GM12878 (cell line): ENCODE data around the gene IL17RA. TPM values are rescaled to one million over a fixed set of nuclear protein-coding genes. Genes with fewer than 3 reads are reported as not detected.

Experiments used
- ATAC-seq: fragments of 200-7000 bp; cut with Tn5 transposase; 3 replicates; pipeline ENCODE4 v1.9.1; 2020; ENCODE audit warnings: mild to moderate bottlenecking, moderate library complexity
- BruUV-seq: library from RNA; stranded (reverse); fragments of 400-500 nt; replicated peaks from 2 replicates; lab custom pipeline; 2021; lab: Mats Ljungman, UMichigan
- CTCF ChIA-PET: fragments of 300-600 bp; sonication (Branson Sonifier 250); formaldehyde crosslinking; extraction: SDS; loops from one replicate; lab custom pipeline; 2021; ENCODE audit warnings: inconsistent platforms; lab: Yijun Ruan, JAX
- POLR2A ChIA-PET: fragments of 350-600 bp; formaldehyde crosslinking; extraction: SDS; loops from one replicate; lab custom pipeline; 2021; ENCODE audit warnings: inconsistent platforms; lab: Charles Lee
- RAD21 ChIA-PET: fragments of 300-600 bp; sonication (Branson Sonifier 250); formaldehyde crosslinking; loops from one replicate; lab custom pipeline; 2023; ENCODE audit warnings: antibody characterized with exemption; ENCODE audit not compliant: unreplicated experiment; lab: Charles Lee
- SMC1A ChIA-PET: fragments of 300-600 bp; sonication (Branson Sonifier 250); formaldehyde crosslinking; loops from one replicate; lab custom pipeline; 2023; ENCODE audit not compliant: unreplicated experiment, uncharacterized antibody; lab: Charles Lee
- DNase-seq: peaks from one replicate; pipeline ENCODE4 v3.0.0-alpha.2; 2011; ENCODE audit warnings: low read depth, low spot score
- FAIRE-seq: peaks from 3 replicates; lab custom pipeline; 2011; peaks lifted over from hg19 to GRCh38; lab: Jason Lieb, UNC
- H2AFZ ChIP-seq: 2 replicates; pipeline ENCODE4 v1.6.0; 2011; ENCODE audit warnings: low read depth, low read length, control low read depth; ENCODE audit not compliant: control insufficient read depth
- H3K27ac ChIP-seq: 2 replicates; pipeline ENCODE4 v1.5.1; 2011; ENCODE audit warnings: control low read depth; ENCODE audit not compliant: control insufficient read depth, insufficient read depth
- H3K27me3 ChIP-seq, 2 experiments: replicated peaks in 1 of 2; 2 replicates each; pipeline versions ENCODE4 v1.6.0 to v1.6.1; 2011; ENCODE audit warnings: low read length in 1 of 2; ENCODE audit not compliant: control insufficient read depth in 2 of 2, insufficient read depth in 2 of 2
- H3K36me3 ChIP-seq, 2 experiments: 2 replicates each; pipeline ENCODE4 v1.5.1; 2011; ENCODE audit warnings: low read length in 1 of 2; ENCODE audit not compliant: control insufficient read depth in 2 of 2, insufficient read depth in 2 of 2
- H3K4me1 ChIP-seq: 2 replicates; pipeline ENCODE4 v1.6.1; 2011; ENCODE audit warnings: mild to moderate bottlenecking, low read length, moderate library complexity, mixed read lengths; ENCODE audit not compliant: control insufficient read depth, insufficient read depth
- H3K4me2 ChIP-seq: 2 replicates; pipeline ENCODE4 v1.6.0; 2011; ENCODE audit warnings: control low read depth; ENCODE audit not compliant: control insufficient read depth, insufficient read depth
- H3K4me3 ChIP-seq: fragments of 200-600 bp; sonication (generic); 2 replicates; pipeline ENCODE4 v1.5.1; 2016
- H3K79me2 ChIP-seq: 2 replicates; pipeline ENCODE4 v1.6.0; 2011; ENCODE audit warnings: low read length; ENCODE audit not compliant: control insufficient read depth, insufficient read depth
- H3K9ac ChIP-seq: 2 replicates; pipeline ENCODE4 v1.8.0; 2011; ENCODE audit warnings: low read length, control low read depth, mixed read lengths; ENCODE audit not compliant: control insufficient read depth, insufficient read depth
- H3K9me3 ChIP-seq: replicated peaks from 3 replicates; pipeline ENCODE4 v1.5.1; 2011; ENCODE audit warnings: mild to moderate bottlenecking, low read length; ENCODE audit not compliant: control insufficient read depth, insufficient read depth
- H4K20me1 ChIP-seq: 2 replicates; pipeline ENCODE4 v1.6.0; 2011; ENCODE audit not compliant: control insufficient read depth, insufficient read depth
- DPF2 ChIP-seq: fragments of 450-650 bp; IDR thresholded peaks from 2 replicates; pipeline ENCODE4 v1.6.1; 2017; ENCODE audit warnings: mild to moderate bottlenecking
- ELK1 ChIP-seq: IDR thresholded peaks from 2 replicates; pipeline ENCODE4 v1.6.1; 2012; ENCODE audit warnings: low read depth, low read length, improper control_type of control experiment
- HCFC1 ChIP-seq: fragments of 150-350 bp; IDR thresholded peaks from 2 replicates; pipeline ENCODE4 v1.6.1; 2014; ENCODE audit warnings: low read length
- KAT2A ChIP-seq: conservative IDR thresholded peaks from 2 replicates; pipeline ENCODE4 v1.6.1; 2011; ENCODE audit warnings: low read depth, low read length; ENCODE audit not compliant: control insufficient read depth
- MXI1 ChIP-seq: fragments of 150-350 bp; IDR thresholded peaks from 2 replicates; pipeline ENCODE4 v1.6.1; 2011; ENCODE audit warnings: low read depth, mild to moderate bottlenecking, inconsistent platforms, low read length, improper control_type of control experiment
- NBN ChIP-seq: fragments of 450-650 bp; IDR thresholded peaks from 2 replicates; pipeline ENCODE4 v1.6.1; 2016
- NR2F1 ChIP-seq: fragments of 450-650 bp; conservative IDR thresholded peaks from 2 replicates; pipeline ENCODE4 v1.6.1; 2017; ENCODE audit warnings: mild to moderate bottlenecking
- POU2F2 ChIP-seq: IDR thresholded peaks from 3 replicates; pipeline ENCODE4 v1.6.1; 2011; ENCODE audit warnings: low read depth, mild to moderate bottlenecking, low read length, borderline replicate concordance
- RB1 ChIP-seq: fragments of 450-650 bp; formaldehyde crosslinking; IDR thresholded peaks from 2 replicates; pipeline ENCODE4 v1.6.1; 2017; ENCODE audit warnings: mild to moderate bottlenecking, borderline replicate concordance
- SIX5 ChIP-seq: IDR thresholded peaks from 2 replicates; pipeline ENCODE4 v1.6.1; 2011; ENCODE audit warnings: mild to moderate bottlenecking, low read depth, low read length, moderate library complexity; ENCODE audit not compliant: severe bottlenecking
- SMAD1 ChIP-seq: fragments of 450-650 bp; IDR thresholded peaks from 2 replicates; pipeline ENCODE4 v1.6.1; 2018; ENCODE audit warnings: mild to moderate bottlenecking, low read depth; ENCODE audit not compliant: partially characterized antibody
- SREBF1 ChIP-seq: IDR thresholded peaks from 2 replicates; pipeline ENCODE4 v1.6.1; 2012; ENCODE audit warnings: mild to moderate bottlenecking, low read length
- STAT1 ChIP-seq: fragments of 450-650 bp; conservative IDR thresholded peaks from 2 replicates; pipeline ENCODE4 v1.6.1; 2014; ENCODE audit warnings: antibody characterized with exemption, mild to moderate bottlenecking
- STAT3 ChIP-seq: IDR thresholded peaks from 2 replicates; pipeline ENCODE4 v1.6.1; 2011; ENCODE audit warnings: low read depth, low read length, improper control_type of control experiment
- TCF12 ChIP-seq: IDR thresholded peaks from 2 replicates; pipeline ENCODE4 v1.6.1; 2011; ENCODE audit warnings: low read depth, mild to moderate bottlenecking, low read length
- ZNF274 ChIP-seq: IDR thresholded peaks from one replicate; pipeline ENCODE4 v1.8.0; 2011; ENCODE audit not compliant: insufficient read length, insufficient read depth
- ZNF384 ChIP-seq: IDR thresholded peaks from 2 replicates; pipeline ENCODE4 v1.6.1; 2012; ENCODE audit warnings: low read depth, mild to moderate bottlenecking, low read length, improper control_type of control experiment, borderline replicate concordance
- WGBS: methylation state at CpG from one replicate; pipeline ENCODE4 v1.1.6; 2016; ENCODE audit warnings: low lambda C conversion rate; ENCODE audit not compliant: insufficient replicate concordance, insufficient coverage; ENCODE audit errors: missing lambda C conversion rate; 5-methylcytosine and 5-hydroxymethylcytosine counted together
- in situ Hi-C: fragments of 300-500 bp; cut with MboI; formaldehyde crosslinking; loops from 9 replicates; pipeline ENCODE4 v1.14.3; 2018; ENCODE audit warnings: mixed read lengths
- intact Hi-C: fragments of 100-400 bp; cut with micrococcal nuclease; formaldehyde crosslinking; loops from one replicate; pipeline ENCODE4 v1.14.2; 2022; ENCODE audit not compliant: unreplicated experiment
- polyA plus RNA-seq, 11 experiments: library from polyadenylated mRNA; depleted of rRNA in 4 of 11; unstranded in 6 of 11; stranded (reverse) in 5 of 11; fragments of >200 nt; fragmentation: Nextera tagmentation in 4 of 11; fragmentation: Illumina TruSeq in 1 of 11; extraction: Ambion mirVana in 4 of 11; extraction: Trizol in 1 of 11; gene quantifications; 1 replicate in 1 of 11; 2 replicates in 10 of 11; pipeline versions ENCODE4 v1.2.1 to v1.2.3, GENCODE V29; 2011 to 2016; ENCODE audit warnings: inconsistent platforms in 2 of 11, missing spikeins in 2 of 11, low read depth in 1 of 11
- total RNA-seq, 4 experiments: library from RNA; depleted of rRNA in 3 of 4; stranded (reverse); fragments of >200 nt in 3 of 4; fragmentation: Illumina TruSeq in 1 of 4; extraction: Trizol in 1 of 4; gene quantifications; 2 replicates each; pipeline versions ENCODE4 v1.2.1 to v1.2.3, GENCODE V29; 2013 to 2021
- TF ChIP-seq, protein P1 (sequence below): fragments of 450-650 bp; IDR thresholded peaks from 2 replicates; pipeline ENCODE4 v1.6.1; 2017; ENCODE audit warnings: mild to moderate bottlenecking

IL17RA gene
- total and polyA plus RNA-seq, 10 of the 15 experiments (the other 5 are each of a cell fraction or from before 2014, with no cell fraction given) = 0.71 to 10.2 (median 4.2) TPM

DNA sequence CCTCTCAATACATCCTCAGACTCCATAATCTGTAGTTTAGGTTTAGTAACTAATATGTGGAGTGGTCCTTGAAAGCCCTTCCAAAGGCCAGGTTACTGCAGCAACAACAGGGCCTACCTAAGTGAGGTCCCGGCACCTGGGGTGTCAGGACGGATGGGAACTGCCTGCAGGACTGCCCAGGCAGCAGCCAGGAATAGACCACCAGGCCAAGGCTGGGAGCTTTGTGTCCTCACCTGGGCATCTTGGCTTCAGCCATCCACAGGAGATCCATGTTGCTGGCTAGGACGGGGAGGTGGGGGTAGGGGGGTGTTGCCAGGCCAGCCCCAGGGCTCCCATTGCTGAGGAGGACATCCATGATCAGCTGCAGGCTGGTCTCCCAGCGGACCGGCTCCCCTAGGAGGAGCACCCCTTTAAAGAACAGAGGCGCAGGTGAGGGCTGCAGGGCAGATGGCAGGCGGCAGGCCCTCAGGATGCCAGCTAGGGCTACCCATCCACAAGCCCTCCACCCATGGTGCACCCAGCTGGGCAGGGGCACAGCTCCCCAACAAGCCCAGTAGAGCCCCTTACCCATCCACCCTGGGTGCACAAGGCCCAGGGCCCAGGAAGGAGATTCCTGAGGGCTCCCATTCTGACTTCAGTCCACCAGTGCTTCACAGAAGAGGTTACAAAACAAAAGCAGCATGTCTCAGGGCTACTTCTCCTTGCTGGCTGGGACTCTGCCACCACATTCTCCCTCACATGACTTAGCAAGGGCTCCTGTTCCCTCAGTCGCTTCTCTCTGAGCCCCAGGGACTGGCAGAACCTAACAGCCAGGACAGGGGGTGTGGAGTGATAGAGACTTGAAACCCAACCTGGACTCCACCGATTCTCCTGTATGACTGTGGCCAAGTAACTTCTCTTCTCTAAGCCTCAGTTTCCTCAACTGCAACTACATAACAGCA is 56.3 kb downstream of the IL17RA start:
- ATAC-seq (no peak), FAIRE-seq (no peak), DNase-seq (no peak)
- in situ Hi-C loops = no loop called here
- ChIA-PET SMC1A (no interaction called here), RAD21 (no interaction called here), POLR2A (no interaction called here), CTCF (interaction anchor here (0.6 kb wide), 1 partner anchor 63 kb away, joined by 3 read pairs; no protein-coding TSS in a partner anchor)
- no TSS peak for BruUV-seq
- 94% methylated on average over 9 of the region's 9 CpGs for WGBS
- H3K79me2 ChIP-seq = no peaks in the 10 kb centered on the region
- H2AFZ ChIP-seq = no peak overlapping the region
- H3K4me1 ChIP-seq = no peaks in the 10 kb centered on the region
- H3K27ac ChIP-seq = no peak overlapping the region
- H3K9ac ChIP-seq = no peak overlapping the region
- intact Hi-C loops = no loop called here
- TF ChIP-seq DPF2 = no peak
- TF ChIP-seq KAT2A = no peak
- no peak for TF ChIP-seq STAT1
- TF ChIP-seq ELK1 = no peak
- TF ChIP-seq TCF12 = no peak
- TF ChIP-seq SREBF1 = no peak
- no peak for TF ChIP-seq NBN
- TF ChIP-seq SIX5 = no peak
- no peak for TF ChIP-seq ZNF274
- no peak for TF ChIP-seq HCFC1
- no peak for TF ChIP-seq STAT3
- no peak for TF ChIP-seq ZNF384
- no peak for TF ChIP-seq SMAD1
- TF ChIP-seq MXI1 = no peak
- no peak for TF ChIP-seq NR2F1
- no peak for TF ChIP-seq POU2F2
- TF ChIP-seq RB1 = no peak
- TF ChIP-seq, protein P1, sequence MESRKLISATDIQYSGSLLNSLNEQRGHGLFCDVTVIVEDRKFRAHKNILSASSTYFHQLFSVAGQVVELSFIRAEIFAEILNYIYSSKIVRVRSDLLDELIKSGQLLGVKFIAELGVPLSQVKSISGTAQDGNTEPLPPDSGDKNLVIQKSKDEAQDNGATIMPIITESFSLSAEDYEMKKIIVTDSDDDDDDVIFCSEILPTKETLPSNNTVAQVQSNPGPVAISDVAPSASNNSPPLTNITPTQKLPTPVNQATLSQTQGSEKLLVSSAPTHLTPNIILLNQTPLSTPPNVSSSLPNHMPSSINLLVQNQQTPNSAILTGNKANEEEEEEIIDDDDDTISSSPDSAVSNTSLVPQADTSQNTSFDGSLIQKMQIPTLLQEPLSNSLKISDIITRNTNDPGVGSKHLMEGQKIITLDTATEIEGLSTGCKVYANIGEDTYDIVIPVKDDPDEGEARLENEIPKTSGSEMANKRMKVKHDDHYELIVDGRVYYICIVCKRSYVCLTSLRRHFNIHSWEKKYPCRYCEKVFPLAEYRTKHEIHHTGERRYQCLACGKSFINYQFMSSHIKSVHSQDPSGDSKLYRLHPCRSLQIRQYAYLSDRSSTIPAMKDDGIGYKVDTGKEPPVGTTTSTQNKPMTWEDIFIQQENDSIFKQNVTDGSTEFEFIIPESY = no peak
- no peaks in the 10 kb centered on the region for H3K9me3 ChIP-seq
- H4K20me1 ChIP-seq = no peaks in the 10 kb centered on the region
- no peak overlapping the region for H3K4me2 ChIP-seq
- no peak overlapping the region for H3K4me3 ChIP-seq
- H3K27me3 ChIP-seq = no peaks in the 10 kb centered on the region
- peaks cover 7 to 30% of the 10 kb centered on the region in 2 experiments; a peak in 3 of 4 replicates for H3K36me3 ChIP-seq
